Uterus (tissue), 2 donors: Measurements from ENCODE around the gene FNTB.

Experiments
- POLR2A ChIP-seq, 2 donors: fragments of 450-650 bp; IDR thresholded peaks; one replicate each; pipeline ENCODE4 v1.6.1; 2016; ENCODE audit warnings: antibody characterized with exemption in 2 of 2, mild to moderate bottlenecking in 1 of 2, moderate library complexity in 1 of 2
- TF ChIP-seq, protein P1 (sequence below), 4 experiments: fragments of 200-600 bp in 2 of 4; fragments of 450-650 bp in 2 of 4; sonication (generic) in 2 of 4; IDR thresholded peaks; one replicate each; pipeline ENCODE4 v1.5.1; 2016 to 2019; ENCODE audit warnings: antibody characterized with exemption in 4 of 4, mild to moderate bottlenecking in 2 of 4, moderate library complexity in 1 of 4

DNA sequence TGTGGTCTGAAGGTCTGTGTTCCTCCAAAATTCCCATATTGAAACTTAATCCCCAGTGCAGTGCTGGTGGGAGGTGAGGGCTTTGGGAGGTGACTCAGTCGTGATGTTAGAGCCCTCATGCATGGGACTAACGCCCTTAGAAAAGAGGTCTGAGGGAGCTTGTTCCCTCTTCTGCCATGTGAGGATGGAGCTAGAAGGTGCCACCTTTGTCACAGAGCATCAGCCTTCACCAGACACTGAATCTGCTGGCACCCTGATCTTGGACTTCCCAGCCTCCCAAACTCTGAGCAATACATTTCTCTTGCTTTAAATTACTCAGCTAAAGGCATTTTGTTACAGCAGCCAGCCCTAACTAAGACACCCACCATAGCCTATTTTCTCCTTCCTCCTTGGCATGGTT lies 28.5 kb upstream of the FNTB start:
- TF ChIP-seq, protein P1, sequence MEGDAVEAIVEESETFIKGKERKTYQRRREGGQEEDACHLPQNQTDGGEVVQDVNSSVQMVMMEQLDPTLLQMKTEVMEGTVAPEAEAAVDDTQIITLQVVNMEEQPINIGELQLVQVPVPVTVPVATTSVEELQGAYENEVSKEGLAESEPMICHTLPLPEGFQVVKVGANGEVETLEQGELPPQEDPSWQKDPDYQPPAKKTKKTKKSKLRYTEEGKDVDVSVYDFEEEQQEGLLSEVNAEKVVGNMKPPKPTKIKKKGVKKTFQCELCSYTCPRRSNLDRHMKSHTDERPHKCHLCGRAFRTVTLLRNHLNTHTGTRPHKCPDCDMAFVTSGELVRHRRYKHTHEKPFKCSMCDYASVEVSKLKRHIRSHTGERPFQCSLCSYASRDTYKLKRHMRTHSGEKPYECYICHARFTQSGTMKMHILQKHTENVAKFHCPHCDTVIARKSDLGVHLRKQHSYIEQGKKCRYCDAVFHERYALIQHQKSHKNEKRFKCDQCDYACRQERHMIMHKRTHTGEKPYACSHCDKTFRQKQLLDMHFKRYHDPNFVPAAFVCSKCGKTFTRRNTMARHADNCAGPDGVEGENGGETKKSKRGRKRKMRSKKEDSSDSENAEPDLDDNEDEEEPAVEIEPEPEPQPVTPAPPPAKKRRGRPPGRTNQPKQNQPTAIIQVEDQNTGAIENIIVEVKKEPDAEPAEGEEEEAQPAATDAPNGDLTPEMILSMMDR (IDR thresholded peaks at IDR 0.05): no peak
- no peak for TF ChIP-seq POLR2A (IDR thresholded peaks at IDR 0.05)
